HG02973 (cell line): ENCODE measurements around the gene SYT14.
A peak's percentile ranks its signal among the peaks of the same experiment; 100 is the strongest.
"Not testable (repeated sequence)": the region's sequence is repeated elsewhere in the genome, so short reads cannot be mapped to it uniquely, and the experiment has no call there.

Experiments used
- ATAC-seq: cut with Tn5 transposase; IDR thresholded peaks from one replicate; pipeline ENCODE4 v1.9.1; 2021; ENCODE audit warnings: moderate library complexity; ENCODE audit not compliant: unreplicated experiment

Gene SYT14

DNA sequence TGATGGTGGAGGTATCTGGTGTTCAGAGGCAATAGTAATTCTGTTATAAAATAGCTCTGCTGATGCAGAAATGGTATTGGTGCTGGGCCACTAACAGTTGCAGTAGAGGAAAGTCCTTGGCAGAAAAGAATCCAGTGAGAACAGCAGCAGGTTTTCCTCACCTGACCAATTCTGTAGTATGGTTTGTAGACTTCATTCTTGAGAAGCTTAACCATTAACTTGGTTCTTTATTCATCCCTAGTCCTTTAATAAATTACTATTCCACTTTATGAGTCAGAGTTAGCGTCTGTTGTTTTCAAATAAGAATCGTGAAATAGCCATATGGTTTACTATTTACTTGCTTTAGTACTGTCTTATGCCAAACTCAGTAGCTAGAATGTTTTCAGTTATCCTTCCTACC is 166.1 kb downstream of the SYT14 start:
- no peak for ATAC-seq

DNA sequence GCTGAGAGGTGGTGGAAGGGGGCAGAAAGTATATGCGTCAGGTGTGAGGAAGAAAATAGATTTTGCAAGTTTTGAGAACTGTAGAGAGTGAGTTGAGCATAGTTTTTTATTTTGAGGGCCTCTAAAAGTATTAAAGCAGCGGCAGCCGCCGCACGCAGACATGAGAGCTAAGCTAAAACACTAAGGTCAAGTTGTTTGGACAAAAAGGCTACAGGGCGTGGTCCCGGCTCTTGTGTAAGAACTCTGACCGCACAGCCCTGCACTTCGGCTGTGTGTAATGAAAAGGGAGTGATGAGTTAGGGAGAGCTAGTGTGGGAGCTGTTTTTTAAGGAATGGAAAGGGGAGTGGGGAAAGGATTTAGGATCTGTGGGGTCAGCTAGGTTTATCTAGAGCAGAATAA is 174.9 kb downstream of the SYT14 start:
- ATAC-seq = not testable (repeated sequence)

DNA sequence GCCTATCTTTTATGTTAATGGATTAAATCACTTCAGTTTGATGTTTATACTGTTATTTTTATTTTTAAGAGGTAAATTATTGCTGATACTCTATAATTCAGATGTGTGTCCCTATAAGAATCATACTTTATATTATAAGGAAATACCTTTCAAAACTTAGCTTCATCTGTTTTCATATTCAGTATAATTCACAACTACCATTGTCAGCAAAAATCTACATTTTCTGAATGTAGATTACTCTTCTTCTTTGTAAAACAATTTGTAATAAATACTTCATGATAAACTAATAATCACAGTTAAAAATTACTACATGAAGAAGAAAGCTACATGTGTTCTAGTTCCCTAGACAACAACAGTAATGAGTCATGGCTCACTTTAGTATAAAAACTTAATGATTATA is 179.2 kb downstream of the SYT14 start:
- no peak for ATAC-seq

DNA sequence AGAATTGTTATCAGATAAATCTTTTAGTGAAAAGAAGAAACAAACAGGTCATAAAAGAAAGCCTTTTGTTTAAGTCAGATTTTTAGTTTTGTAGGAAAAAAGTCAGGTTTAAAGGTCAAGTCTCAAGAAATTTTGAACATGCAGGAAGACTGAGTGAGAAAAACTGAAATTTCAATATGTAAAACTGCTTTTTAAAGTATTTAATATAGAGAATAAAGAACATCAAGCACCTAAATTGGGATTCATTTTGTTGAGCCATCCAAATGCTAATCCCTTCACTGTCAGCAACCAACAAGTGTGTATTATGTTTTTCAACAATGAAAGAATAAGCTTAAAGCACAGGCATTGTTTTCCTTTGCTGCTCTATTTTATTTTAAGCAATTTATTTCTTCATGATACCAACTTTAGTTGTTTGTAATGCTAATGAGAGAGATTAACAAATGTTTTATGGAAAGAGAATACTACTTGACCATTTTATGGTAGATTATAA is 179.7 kb downstream of the SYT14 start:
- ATAC-seq = no peak

DNA sequence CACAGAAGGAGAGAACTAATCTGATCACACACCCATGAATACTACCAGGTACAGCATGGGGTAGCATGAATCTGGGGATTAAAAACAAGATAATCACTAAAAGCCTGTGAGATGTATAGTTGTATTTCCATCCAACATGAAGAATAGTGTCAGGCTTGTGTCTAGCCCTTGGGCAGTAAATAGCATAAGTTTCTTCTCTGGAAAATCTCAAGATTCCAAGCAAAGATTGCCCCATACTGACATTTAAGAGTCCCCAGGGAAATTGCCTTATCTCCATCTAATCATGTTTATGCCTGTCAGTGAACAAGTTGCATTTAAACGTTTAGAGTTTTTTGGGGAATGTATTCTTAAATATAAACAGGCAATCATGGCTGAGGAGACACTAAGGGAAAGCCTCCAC is 185.4 kb downstream of the SYT14 start:
- ATAC-seq = no peak

DNA sequence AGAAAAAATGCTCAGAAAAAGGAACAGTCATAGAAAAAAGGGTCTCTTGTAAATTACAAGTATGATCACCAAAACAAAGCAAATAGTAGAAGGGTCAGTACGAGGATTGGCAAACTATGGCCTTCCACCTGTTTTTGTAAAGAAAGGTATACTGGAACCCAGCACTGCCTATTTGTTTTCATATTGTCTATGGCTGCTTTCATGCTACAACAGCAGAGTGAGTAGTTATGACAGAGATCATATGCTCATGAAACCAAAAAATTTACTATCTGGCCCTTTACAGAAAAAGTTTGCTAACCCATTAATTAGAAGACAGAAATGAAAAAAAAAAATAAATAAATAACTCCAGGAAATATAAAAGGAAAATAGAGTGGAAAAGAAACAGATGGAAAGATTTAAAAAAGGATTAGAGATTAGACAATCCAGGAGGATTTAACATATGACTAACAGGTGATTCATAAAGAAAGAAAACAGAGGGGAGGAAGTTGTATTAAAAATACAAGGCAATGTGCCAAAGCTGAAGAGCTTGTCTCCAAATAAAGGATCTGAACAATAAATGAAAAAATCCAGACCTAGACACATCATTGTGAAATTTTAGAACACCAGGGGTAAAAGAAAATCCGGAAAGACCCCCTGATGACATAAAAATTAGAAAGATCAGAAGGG is 186.0 kb downstream of the SYT14 start:
- no peak for ATAC-seq

DNA sequence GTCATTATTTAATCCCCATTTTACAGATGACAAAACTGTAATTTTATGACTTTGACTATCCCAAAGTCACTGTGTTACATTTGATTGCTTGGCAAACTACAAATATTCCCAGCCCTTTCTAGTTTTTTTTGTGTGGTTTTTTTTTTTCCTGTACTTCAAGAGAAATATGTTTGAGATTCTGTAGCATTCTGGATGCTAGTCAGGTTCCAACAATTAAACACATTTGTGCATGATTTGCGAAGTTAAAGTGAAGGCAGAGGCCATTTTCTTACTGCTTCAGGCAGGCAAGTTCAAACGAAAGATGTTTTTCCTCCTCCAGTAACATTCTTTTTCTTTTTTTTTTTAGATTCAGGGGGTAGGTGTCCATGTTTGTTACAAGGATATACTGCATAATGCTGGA is 186.7 kb downstream of the SYT14 start:
- no peak for ATAC-seq

DNA sequence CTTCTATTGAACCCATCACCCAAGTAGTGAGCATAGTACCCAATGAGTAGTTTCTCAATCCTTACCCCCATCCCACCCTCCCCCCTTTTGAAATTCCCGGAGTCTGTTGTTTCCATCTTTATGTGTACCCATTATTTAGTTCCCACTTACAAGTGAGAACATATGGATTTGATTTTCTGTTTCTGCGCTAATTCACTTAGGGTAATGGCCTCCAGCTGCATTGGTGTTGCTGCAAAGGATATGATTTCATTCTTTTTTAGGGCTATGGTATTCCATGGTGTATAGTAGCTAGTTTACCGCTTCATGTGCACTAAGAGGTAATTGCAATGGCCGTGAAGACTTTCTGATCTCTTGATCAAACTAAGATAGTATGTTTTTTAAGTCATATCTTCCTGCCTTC is 187.1 kb downstream of the SYT14 start:
- no peak for ATAC-seq

DNA sequence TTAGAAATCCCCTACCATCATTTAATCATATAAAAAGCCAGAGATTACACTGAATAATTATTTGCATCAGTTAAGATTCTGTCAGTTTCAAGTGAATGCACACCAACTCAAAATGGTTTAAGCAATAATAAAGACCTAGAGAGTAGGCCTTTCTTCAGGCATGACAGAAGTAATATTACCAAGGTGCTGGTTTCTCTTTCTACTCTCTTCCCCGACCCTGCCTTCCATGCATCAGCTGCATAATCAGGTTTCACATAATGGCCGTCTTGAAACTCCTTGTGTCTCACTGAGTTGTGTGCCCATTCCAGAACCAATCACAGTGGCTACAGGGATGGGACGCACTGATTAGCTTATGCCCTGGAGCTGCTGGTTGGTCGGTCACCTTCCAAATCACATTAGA is 191.1 kb downstream of the SYT14 start:
- ATAC-seq = peak; percentile 43

DNA sequence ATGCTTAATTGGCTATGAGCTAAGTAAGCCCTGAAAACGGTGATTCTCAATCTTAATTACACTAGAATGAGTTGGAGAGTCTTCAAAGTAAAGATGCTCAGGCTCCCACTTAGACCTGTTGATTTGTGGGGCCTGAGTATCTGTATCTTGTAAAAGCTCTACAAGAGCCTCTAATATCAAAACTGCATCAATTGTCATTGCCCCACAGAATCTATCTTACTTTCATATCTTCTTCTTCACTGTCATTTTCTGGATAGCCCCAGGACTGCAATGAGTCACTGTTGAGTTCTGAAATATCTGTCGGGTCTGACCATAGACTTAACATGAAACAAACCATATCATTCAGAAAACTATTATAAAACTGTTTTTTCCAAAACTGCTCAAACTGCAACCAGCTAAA is 191.7 kb downstream of the SYT14 start:
- peak; percentile 84 for ATAC-seq

DNA sequence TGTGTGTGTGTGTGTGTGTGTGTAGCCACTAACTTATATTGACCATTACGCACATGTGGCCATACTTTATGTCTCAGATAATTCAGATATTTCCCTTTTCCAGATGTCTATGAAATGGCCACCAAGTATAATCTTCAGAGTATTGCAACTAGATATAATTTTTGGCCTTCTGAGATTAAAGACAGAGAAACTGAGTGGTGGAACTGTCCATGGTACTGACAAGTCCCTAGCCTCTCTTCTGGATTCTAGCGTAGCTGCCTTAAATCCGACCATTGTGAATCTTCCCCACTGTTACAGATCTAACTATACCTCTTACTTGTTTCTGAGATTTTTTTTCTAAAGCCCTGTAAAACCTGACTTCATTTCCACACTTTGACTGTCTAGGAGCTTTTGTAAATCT is 194.6 kb downstream of the SYT14 start:
- no peak for ATAC-seq

DNA sequence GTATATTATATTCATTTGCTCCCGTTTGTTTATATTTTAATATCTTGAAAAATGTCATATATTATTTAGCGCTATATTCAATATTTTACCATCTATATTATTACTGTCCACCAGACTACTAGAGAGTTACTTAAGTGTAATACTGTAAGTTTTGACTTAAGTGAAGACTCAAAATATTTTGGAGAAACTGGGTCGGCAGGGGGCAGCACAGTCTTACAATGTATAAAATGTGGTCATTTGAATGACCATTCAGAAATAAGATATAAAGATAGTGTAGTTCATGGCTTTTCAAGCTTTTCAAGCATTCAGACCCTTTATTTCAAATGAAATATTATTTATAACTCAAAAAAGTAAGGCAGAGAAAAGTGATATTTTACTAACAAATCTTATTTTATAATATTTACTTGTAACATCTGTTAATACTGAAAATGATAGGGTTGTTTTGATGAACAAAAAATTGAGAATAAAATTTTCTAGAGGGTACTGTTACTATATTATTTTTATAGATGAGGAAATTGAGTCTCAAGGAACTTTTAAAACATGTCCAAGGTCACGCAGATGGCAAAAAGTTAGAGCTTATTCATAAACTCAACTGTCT is 205.5 kb downstream of the SYT14 start:
- ATAC-seq = no peak

DNA sequence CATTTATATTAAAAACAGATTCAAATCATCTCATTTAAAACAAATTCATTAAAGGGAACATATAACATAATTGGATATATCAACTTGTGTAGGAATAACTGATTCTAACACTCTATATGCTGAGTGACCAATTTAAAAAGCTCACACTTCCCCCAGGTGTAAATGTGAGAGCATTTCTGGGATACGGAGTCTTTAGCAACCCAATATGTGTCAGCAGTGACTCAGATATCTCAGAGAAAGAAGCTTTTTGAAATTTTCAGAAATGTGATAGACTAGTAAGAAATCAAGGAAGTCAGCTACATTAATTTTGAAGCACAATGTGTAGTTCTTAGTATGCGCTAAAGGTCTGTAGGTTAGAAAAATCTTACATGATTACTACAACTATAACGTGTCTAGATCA is 206.7 kb downstream of the SYT14 start:
- ATAC-seq = no peak

DNA sequence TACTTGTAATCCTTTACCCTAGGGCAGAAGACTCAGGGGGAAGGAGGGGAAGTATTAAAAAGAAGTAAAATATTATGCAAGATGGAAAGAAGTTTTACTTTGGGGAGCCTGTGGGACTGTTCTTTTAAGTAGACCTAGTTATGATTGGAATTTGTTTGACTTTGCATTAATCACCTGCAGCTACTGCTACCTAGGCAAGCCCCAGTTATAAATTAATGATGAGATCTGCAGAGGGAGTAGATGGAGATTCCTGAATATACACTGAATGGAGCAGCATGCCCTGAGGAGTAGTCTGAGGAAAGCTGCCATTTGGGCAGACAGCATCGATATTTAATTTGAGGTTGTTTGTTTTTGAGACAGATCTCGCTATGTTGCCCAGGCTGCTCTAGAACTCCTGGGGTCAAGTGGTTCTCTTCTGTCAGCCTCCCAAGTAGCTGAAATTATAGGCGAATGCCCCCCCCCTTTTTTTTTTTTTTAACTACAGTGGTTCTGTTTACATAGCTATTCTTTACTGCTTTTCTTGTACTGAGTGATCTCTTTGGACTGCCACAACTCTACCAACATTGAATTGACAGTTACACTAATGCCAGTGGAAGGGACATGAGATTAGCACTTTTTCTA is 213.1 kb downstream of the SYT14 start:
- ATAC-seq = no peak

DNA sequence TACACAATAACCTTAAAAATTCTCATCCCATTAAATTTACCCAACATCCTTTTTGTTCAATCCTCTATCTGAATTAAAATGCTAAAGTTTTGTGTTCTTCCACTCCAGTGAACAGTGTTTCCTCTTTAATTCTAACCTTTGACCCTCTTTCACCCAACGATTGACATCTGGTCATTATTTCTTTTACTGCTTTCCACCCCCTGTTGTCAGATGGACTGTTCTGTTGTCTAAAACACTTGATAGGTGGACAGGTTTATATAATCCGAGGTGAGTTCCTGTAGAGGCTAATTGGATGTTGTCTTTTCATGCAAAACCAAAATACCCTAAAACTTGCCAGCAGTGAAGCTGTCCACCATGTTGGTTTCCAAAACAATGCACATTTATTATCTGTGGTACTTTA is 221.2 kb downstream of the SYT14 start:
- ATAC-seq = no peak

DNA sequence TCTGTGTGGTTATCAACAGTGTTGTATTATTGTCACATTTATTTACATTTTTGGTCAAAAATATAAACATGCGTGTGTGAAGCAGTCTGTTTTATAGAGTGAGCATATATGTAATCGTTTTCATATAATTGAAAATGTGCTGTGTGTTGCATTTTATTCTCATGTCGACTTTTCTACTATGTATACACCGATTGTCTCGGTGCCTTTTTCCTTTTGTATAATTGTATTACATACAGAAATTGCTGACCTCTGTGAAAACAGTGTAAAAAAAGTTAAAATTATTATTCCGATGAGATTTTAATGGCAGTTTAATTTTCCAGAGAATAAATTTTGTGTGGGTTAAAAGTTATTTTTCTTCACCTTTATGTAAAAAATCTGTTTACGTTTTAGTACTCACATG is 232.2 kb downstream of the SYT14 start:
- no peak for ATAC-seq

DNA sequence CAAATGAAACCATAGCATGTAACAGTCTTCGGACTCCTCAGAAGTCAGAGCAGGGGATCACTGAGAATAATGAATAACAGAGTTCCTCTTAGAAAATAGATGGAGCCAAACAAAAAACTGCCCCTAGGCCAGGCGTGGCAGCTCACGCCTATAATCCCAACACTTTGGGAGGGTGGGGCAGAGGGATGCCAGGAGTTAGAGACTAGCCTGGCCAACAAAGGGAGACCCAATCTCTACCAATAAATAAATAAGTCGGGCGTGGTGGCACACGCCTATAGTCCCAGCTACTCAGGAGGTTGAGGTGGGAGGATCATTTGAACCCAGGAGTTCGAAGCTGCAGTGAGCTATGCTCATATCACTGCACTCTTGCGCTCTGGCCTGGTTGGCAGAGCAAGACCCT is 236.1 kb downstream of the SYT14 start:
- no peak for ATAC-seq

DNA sequence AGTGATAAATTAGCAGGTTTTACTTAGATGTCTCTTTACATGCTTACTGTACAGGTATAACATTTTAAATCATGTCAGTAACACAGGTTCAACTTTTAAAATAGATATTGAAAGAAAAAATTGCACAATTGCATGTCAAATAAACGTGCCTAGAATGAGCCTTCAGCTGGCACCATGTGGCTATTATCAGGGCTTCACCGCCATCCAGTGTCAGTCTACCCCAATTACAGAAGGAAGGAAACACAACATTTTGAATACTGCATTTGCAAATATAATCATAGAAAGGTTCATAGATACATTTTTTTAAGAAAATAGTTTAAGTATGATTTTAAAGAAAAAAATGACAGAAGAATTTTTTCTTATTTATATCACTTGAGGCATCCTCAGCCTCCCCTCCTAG is 247.0 kb downstream of the SYT14 start:
- no peak for ATAC-seq

DNA sequence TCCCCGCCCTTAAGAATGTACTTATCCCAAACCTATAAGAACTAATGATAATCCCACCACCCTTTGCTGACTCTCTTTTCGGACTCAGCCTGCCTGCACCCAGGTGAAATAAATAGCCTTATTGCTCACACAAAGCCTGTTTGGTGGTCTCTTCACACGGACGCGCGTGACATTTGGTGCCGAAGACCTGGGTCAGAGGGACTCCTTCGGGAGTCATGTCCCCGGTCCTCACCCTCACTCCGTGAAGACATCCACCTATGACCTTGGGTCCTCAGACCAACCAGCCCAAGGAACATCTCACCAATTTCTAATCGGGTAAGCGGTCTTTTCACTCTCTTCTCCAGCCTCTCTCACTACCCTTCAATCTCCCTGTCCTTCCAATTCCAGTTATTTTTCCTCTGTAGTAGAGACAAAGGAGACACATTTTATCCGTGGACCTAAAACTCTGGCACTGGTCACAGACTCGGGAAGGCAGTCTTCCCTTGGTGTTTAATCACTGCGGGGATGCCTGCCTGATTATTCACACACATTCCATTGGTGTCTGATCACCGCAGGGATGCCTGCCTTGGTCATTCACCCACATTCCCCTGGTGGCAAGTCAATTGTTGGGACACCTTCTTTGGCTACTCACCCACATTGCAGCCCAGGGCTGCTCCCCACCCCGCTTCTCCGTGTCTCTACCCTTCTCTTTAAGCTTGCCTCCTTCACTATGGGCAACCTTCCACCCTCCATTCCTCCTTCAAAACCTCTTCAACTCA is 250.0 kb downstream of the SYT14 start:
- ATAC-seq = not testable (repeated sequence)

DNA sequence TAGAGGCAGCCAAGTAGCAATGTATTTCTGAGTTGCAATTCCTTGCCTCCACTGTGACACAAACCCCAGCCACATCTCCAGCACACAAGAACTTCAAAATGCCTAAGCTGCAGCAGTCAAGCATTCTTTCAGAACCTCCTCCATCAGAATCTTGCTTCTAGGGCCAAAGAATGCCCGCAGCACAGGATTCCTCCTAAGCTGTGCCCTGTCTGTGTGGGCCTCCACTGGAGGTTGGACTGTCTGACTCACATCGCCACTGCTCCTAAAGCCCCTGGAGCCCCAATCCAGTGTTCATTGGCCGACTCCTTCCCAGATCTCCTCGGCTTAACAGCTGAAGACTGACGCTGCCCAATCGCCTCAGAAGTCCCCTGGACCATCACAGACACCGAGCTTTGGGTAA is 251.4 kb downstream of the SYT14 start:
- ATAC-seq = no peak

DNA sequence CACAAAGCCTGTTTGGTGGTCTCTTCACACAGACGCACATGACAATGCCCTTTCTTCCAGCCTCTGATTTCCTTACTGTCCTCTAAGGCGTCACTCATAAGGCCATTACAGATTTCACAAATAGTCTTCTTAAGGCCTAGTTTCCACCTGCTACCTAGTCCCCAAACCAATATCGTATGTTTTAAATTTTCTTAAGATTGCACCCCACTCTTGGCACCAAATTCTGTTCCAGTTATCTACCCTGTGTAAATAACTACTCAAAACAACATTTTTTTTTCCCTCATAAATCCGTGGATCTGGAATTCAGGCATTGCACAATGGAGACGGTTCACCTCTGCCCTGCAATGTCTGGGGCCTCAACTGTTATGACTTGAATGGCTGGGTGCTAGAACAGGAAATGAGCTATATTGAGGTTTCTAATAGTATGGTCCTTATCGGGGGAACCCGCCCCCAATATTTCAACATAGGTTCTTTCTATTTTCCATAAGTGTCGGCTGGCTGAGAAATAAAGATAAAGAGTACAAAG is 257.7 kb downstream of the SYT14 start:
- ATAC-seq = no peak

DNA sequence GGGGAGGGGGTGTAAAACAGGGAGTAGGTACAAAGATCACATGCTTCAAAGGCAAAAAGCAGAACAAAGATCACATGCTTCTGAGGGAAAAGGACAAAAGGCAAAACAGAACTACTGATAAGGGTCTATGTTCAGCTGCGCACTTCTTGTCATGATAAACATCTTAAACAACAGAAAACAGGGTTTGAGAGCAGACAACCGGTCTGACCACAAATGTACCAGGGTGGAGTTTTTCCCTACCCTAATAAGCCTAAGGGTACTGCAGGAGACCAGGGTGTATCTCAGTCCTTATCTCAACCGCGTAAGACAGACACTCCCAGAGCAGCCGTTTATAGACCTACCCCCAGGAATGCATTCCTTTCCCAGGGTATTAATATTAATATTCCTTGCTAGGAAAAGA is 258.2 kb downstream of the SYT14 start:
- ATAC-seq = not testable (repeated sequence)
